ENCODE measurements around the gene RNF220. TPM values are rescaled to one million over a fixed set of nuclear protein-coding genes. Genes with fewer than 3 reads are reported as not detected.

RNF220 gene
- total RNA-seq, 2 experiments from 2014 or later = 72.3 to 78.3 TPM

- H3K9me3 Mint-ChIP-seq (ENCODE audit: low read depth) = no peaks in the 10 kb centered on the region
- no peak overlapping the region for H3K27ac Mint-ChIP-seq
These were observed 78.2 kb downstream of the RNF220 start for GRCh38 chr1:44483089-44483874.

GRCh38 chr1:44484155-44484688 lies 79.2 kb downstream of the RNF220 start:
- Mint-ChIP-seq H3K4me3 (no peak overlapping the region), H3K36me3 (ENCODE audit: low read depth) (no peaks in the 10 kb centered on the region), H3K4me1 (no peaks in the 10 kb centered on the region), H3K27me3 (peaks cover 18% of the 10 kb centered on the region), H3K9me3 (ENCODE audit: low read depth) (no peaks in the 10 kb centered on the region), H3K27ac (no peak overlapping the region)
- DNase-seq (no peak), ATAC-seq (no peak)
- CTCF ChIA-PET = no interaction called here
- POLR2A ChIA-PET = no interaction called here
- intact Hi-C loops (cut with DNase I, micrococcal nuclease) = no loop called here

More at GRCh38 chr1:44483089-44483874, 78.2 kb downstream of the RNF220 start:
- no peak for ATAC-seq
- ChIA-PET POLR2A (no interaction called here), CTCF (interaction anchor here (0.6 to 1.2 kb wide), 2 partner anchors 10 to 112 kb away, joined by 3 to 4 read pairs; no protein-coding TSS in a partner anchor)
- H3K36me3 Mint-ChIP-seq (ENCODE audit: low read depth) = no peaks in the 10 kb centered on the region
- DNase-seq = no peak
- peaks cover 18% of the 10 kb centered on the region for H3K27me3 Mint-ChIP-seq
- intact Hi-C loops (cut with DNase I, micrococcal nuclease) = no loop called here
- no peaks in the 10 kb centered on the region for H3K4me1 Mint-ChIP-seq
- H3K4me3 Mint-ChIP-seq = no peak overlapping the region

- intact Hi-C loops (cut with DNase I, micrococcal nuclease) = no loop called here
- no peak overlapping the region for H3K4me3 Mint-ChIP-seq
- H3K27me3 Mint-ChIP-seq = peaks cover 16% of the 10 kb centered on the region
- ATAC-seq (peak; percentile 23), DNase-seq (peak; percentile 13)
- H3K9me3 Mint-ChIP-seq (ENCODE audit: low read depth) = no peaks in the 10 kb centered on the region
- H3K4me1 Mint-ChIP-seq = no peaks in the 10 kb centered on the region
- ChIA-PET POLR2A (no interaction called here), CTCF (interaction anchor here (0.6 to 2.1 kb wide), 3 partner anchors 11 to 660 kb away, joined by 3 to 7 read pairs (median 3); no protein-coding TSS in a partner anchor)
- no peak overlapping the region for H3K27ac Mint-ChIP-seq
- no peaks in the 10 kb centered on the region for H3K36me3 Mint-ChIP-seq (ENCODE audit: low read depth)
These were observed 80.3 kb downstream of the RNF220 start for GRCh38 chr1:44485229-44485933.

- POLR2A ChIA-PET = no interaction called here
- H3K4me1 Mint-ChIP-seq = no peaks in the 10 kb centered on the region
- ATAC-seq = no peak
- CTCF ChIA-PET = interaction anchor here (0.6 to 2.1 kb wide), 4 partner anchors 10 to 659 kb away, joined by 3 to 7 read pairs (median 3); no protein-coding TSS in a partner anchor
- H3K4me3 Mint-ChIP-seq = no peak overlapping the region
- no peaks in the 10 kb centered on the region for H3K36me3 Mint-ChIP-seq (ENCODE audit: low read depth)
- intact Hi-C loops (cut with DNase I, micrococcal nuclease) = no loop called here
- H3K27me3 Mint-ChIP-seq = peaks cover 14% of the 10 kb centered on the region
- H3K9me3 Mint-ChIP-seq (ENCODE audit: low read depth) = peaks cover 3% of the 10 kb centered on the region
- no peak overlapping the region for H3K27ac Mint-ChIP-seq
- DNase-seq = no peak
These were observed 80.9 kb downstream of the RNF220 start for GRCh38 chr1:44485934-44486460.

GRCh38 chr1:44489481-44489880 lies 84.4 kb downstream of the RNF220 start:
- DNase-seq = no peak
- Mint-ChIP-seq H3K4me1 (no peaks in the 10 kb centered on the region), H3K27ac (no peak overlapping the region), H3K27me3 (peaks cover 8% of the 10 kb centered on the region), H3K36me3 (ENCODE audit: low read depth) (no peaks in the 10 kb centered on the region), H3K9me3 (ENCODE audit: low read depth) (peaks cover 3% of the 10 kb centered on the region), H3K4me3 (no peak overlapping the region)
- ChIA-PET CTCF (interaction anchor here (0.6 kb wide), 1 partner anchor 125 kb away, joined by 4 read pairs; no protein-coding TSS in a partner anchor), POLR2A (interaction anchor here (0.6 kb wide), 1 partner anchor 106 kb away, joined by 3 read pairs; no protein-coding TSS in a partner anchor)
- intact Hi-C loops (cut with DNase I, micrococcal nuclease) = no loop called here
- ATAC-seq = no peak

GRCh38 chr1:44496541-44497171 lies 91.6 kb downstream of the RNF220 start:
- DNase-seq = no peak
- Mint-ChIP-seq H3K27ac (no peak overlapping the region), H3K36me3 (ENCODE audit: low read depth) (no peaks in the 10 kb centered on the region), H3K9me3 (ENCODE audit: low read depth) (no peaks in the 10 kb centered on the region), H3K4me1 (no peaks in the 10 kb centered on the region), H3K4me3 (no peak overlapping the region), H3K27me3 (peaks cover 2% of the 10 kb centered on the region)
- ChIA-PET POLR2A (no interaction called here), CTCF (interaction anchor here (1.1 to 1.4 kb wide), 2 partner anchors 8 to 10 kb away, joined by 3 to 7 read pairs; no protein-coding TSS in a partner anchor)
- intact Hi-C loops (cut with DNase I, micrococcal nuclease) = no loop called here
- no peak for ATAC-seq

- Mint-ChIP-seq H3K36me3 (ENCODE audit: low read depth) (no peaks in the 10 kb centered on the region), H3K27me3 (peaks cover 2% of the 10 kb centered on the region), H3K4me3 (no peak overlapping the region), H3K27ac (no peak overlapping the region), H3K9me3 (ENCODE audit: low read depth) (no peaks in the 10 kb centered on the region), H3K4me1 (no peaks in the 10 kb centered on the region)
- ChIA-PET POLR2A (no interaction called here), CTCF (interaction anchor here (0.9 kb wide), 1 partner anchor 97 kb away, joined by 3 read pairs; no protein-coding TSS in a partner anchor)
- ATAC-seq = no peak
- DNase-seq = no peak
- intact Hi-C loops (cut with DNase I, micrococcal nuclease) = no loop called here
These were observed 92.5 kb downstream of the RNF220 start for GRCh38 chr1:44497422-44498170.

GRCh38 chr1:44499306-44499705 lies 94.3 kb downstream of the RNF220 start:
- CTCF ChIA-PET = no interaction called here
- no peak for ATAC-seq
- peaks cover 2% of the 10 kb centered on the region for H3K27me3 Mint-ChIP-seq
- POLR2A ChIA-PET = no interaction called here
- no peak overlapping the region for H3K27ac Mint-ChIP-seq
- no peaks in the 10 kb centered on the region for H3K36me3 Mint-ChIP-seq (ENCODE audit: low read depth)
- H3K4me3 Mint-ChIP-seq = no peak overlapping the region
- H3K4me1 Mint-ChIP-seq = no peaks in the 10 kb centered on the region
- DNase-seq = no peak
- intact Hi-C loops (cut with DNase I, micrococcal nuclease) = no loop called here
- H3K9me3 Mint-ChIP-seq (ENCODE audit: low read depth) = no peaks in the 10 kb centered on the region

GRCh38 chr1:44500181-44501046 lies 95.4 kb downstream of the RNF220 start:
- intact Hi-C loops (cut with DNase I, micrococcal nuclease) = no loop called here
- Mint-ChIP-seq H3K36me3 (ENCODE audit: low read depth) (no peaks in the 10 kb centered on the region), H3K4me3 (no peak overlapping the region), H3K4me1 (no peaks in the 10 kb centered on the region), H3K27me3 (peaks cover 2% of the 10 kb centered on the region), H3K27ac (no peak overlapping the region), H3K9me3 (ENCODE audit: low read depth) (no peaks in the 10 kb centered on the region)
- ChIA-PET CTCF (interaction anchor here (0.5 kb wide), 1 partner anchor 514 kb away, joined by 5 read pairs; no protein-coding TSS in a partner anchor), POLR2A (no interaction called here)
- ATAC-seq = no peak
- no peak for DNase-seq

Measured in activated CD4-positive, alpha-beta T cell treated with anti-CD3 and anti-CD28 coated beads for 36 hours (primary cell).